VCaP (cell line): ENCODE results near the gene WNK3.

Experiments used
- H3K27ac ChIP-seq: fragments of 450-650 bp; 2 replicates; pipeline ENCODE4 v1.5.1; 2017
- TF ChIP-seq, protein P1 (sequence below): fragments of 450-650 bp; conservative IDR thresholded peaks from 2 replicates; pipeline ENCODE4 v1.5.1; 2017; ENCODE audit warnings: mild to moderate bottlenecking, moderate library complexity

The WNK3 gene

DNA sequence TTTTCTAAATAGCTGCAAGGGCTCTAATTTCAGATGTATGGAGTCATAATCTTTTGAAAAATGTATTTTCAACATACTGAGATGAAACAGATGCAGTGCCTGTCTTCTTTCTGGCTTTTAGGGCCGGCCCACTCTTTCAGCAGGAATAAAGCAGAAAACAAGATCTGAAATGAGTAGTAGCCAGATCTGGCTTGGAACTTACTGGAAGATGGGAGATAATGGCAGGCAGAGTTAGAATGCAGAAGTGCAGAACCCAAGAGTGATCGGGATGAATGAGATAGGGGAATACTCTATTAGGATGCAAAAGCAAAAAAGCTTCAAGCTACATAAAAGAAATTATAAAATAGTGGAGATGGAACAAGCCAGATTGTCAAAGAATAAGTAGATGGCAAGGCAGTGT lies 173.4 kb downstream of the WNK3 start:
- TF ChIP-seq, protein P1, sequence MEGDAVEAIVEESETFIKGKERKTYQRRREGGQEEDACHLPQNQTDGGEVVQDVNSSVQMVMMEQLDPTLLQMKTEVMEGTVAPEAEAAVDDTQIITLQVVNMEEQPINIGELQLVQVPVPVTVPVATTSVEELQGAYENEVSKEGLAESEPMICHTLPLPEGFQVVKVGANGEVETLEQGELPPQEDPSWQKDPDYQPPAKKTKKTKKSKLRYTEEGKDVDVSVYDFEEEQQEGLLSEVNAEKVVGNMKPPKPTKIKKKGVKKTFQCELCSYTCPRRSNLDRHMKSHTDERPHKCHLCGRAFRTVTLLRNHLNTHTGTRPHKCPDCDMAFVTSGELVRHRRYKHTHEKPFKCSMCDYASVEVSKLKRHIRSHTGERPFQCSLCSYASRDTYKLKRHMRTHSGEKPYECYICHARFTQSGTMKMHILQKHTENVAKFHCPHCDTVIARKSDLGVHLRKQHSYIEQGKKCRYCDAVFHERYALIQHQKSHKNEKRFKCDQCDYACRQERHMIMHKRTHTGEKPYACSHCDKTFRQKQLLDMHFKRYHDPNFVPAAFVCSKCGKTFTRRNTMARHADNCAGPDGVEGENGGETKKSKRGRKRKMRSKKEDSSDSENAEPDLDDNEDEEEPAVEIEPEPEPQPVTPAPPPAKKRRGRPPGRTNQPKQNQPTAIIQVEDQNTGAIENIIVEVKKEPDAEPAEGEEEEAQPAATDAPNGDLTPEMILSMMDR, result no peak
- H3K27ac ChIP-seq, result no peak overlapping the region

DNA sequence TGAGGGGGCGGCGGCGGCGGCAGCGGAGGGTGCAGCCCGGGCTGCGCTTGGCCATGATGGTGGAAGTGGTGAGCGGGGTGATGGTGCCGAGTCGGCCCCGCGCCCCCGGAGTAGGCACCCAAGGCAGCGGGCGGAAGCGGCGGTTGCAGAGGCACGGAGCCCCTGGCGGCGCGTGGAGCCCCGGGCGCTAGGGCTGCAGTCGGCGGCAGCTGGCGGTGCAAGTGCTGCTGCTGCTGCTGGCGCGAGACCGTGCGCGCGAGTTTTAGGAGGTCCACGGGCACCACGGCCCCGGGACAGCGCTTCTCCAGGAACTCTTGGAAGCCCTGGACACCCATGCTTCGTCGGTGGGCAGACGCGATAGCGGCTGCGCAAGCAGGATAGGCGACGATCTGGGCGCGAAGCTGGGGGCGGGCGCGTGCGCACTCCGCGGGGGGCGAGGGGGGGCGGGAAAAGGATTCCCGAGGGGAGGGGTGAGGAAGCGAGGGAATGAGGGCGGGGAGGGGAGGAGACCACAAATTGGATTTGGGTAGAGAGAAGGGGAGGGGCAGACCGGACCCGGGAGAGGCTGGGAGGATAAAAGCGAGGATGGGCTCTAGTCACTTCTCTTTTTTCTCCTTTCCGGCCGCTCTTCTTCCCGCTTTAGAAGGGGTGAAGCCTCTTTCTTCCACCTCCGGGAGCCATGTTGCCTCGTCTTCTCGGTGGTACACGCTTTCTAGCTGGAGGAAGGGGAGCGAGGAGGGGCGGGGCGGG lies 174.8 kb downstream of the WNK3 start, which contains the start of gene FAM120C:
Gene FAM120C, minus strand, starts transcription at position 391 of the 750 bp plus-strand sequence. Its CDS starts 56 bp downstream, at position 335.
- TF ChIP-seq, protein P1, result no peak

DNA sequence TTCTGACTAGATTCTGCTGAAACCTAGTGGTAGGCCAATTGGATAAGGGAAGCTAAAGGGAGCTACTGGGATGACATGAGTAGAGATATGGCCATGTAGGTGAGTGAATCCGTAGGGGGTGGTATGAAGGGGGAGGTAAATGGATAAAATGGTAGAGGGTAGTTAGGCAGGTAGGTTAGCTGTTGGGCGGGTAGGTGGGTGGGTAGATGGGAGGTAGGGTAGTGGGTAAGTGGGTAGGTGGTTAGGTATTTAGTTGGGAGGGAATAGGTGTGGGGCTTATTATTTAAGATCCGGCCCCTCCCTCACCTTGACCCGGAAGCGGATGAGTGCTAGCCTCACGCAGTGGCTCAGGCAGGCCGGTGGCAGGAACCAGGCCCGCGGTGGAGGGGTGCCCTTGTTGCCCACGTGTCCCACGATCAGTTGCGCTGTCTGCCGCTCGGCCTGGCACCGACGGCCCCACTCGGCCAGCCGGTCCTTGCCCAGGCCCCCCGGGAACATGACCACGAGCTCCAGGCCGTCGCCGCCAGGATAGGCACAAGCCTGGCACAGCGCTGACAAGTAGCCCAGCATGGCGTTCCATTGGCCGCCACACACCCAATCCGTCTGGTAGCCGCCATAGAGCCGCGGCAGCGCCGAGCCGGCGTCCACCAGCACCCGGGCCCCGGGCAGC lies 175.5 kb downstream of the WNK3 start:
- TF ChIP-seq, protein P1, result no peak
- H3K27ac ChIP-seq, result peak overlapping the region; percentile 73

More for the DNA sequence above, 174.8 kb downstream of the WNK3 start, which contains the start of gene FAM120C:
- H3K27ac ChIP-seq, result peak within 1 kb of the TSS; percentile 73

DNA sequence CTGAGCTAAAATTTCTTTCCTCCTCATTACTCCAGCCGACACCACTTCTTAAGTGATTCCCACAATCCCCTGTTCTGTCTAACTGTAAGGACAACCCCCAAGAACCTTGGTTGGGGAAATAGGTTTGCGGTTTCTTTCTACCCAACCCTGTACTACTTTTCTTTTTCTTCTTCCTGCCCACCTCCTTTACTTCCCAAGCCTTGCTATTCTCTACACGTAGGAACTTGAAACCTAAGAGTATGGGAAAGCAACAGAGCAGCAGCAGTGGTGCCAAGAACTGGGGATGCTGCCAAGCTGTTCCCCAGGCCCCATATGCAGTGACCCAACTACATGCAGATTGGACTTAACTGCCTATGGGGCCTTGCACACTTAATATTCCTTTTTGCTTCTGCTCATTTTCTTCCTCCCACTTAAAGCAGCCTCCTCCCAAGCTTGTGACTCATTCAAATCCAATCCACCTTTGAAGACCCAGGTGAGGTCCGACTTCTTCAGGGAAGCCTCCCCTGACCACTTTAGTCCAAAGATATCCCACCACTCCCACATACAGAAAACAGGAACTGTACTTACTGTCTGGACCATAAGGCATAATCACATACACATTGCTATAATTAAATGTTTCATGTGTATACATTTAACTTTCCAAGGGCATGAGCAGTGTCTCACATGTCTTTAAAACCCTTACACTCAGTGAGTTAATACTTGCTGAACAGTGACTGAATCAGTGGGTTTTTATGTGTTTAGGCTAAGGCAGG lies 176.5 kb downstream of the WNK3 start:
- no peak overlapping the region for H3K27ac ChIP-seq
- TF ChIP-seq, protein P1, result no peak

DNA sequence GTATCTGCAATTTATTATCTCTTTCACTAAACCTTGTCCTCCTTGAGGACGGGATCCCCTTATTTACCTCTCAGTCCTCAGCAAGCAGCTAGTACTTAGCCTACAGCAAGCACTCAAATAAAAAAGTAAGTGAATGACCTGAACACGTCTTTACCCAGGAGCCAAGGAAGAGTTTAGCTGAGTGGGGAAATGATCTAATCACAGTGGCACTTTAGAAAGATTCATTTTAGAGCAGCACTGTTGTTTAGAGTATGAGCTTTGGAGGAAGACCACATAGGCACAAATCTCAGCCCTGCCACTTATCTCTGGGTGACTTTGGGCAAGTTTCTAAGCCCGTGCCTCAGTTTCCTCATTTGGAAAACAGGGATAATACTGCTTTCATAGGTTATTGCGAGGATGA lies 177.4 kb downstream of the WNK3 start:
- TF ChIP-seq, protein P1, result no peak
- no peak overlapping the region for H3K27ac ChIP-seq

DNA sequence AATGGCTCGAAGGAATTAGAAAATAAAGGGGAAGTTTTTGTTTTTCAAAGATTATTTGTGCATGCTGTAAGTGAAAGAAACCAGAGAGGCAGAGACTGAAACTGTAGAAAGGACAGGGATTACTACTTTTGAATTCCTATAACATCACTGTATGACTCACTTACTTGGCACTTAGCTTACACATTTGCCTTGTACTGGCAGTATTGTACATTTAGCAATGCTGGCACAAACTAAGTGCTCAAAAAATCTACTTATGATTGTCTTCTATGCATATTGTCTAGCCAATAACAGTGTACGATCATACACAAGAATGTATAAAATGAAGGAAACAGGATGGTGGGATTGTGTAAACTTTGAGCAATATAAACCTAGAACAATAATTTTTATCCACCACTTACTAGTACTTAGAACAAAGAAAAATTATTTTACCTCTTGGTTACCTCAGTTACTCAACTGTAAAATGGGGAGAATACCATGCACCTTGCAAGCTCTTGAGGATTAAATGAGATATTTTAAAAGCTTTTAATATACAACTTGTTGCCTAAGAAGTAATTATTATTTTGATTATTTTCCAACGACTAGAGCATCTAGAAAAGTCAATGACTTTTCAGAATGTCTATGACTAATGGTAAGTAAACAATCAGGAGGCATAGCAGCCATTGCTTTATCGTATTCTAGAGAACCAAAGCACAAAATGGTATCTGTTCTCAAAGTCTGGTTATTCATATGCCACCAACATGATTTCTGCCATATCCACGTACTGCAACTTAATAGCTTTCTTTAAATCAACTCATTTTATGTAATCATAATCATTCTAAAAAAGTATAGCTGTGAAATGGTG lies 179.5 kb downstream of the WNK3 start:
- TF ChIP-seq, protein P1, result no peak
- H3K27ac ChIP-seq, result no peak overlapping the region
